22Rv1 (cell line): ENCODE measurements around the gene GP1BB.

Experiments used
- ZFX ChIP-seq: fragments of 450-650 bp; IDR thresholded peaks from 2 replicates; pipeline ENCODE4 v1.6.1; 2017; ENCODE audit warnings: antibody characterized with exemption, borderline replicate concordance
- TF ChIP-seq, protein P1 (sequence below): fragments of 450-650 bp; IDR thresholded peaks from 2 replicates; pipeline ENCODE4 v1.5.1; 2017; ENCODE audit warnings: mild to moderate bottlenecking

DNA sequence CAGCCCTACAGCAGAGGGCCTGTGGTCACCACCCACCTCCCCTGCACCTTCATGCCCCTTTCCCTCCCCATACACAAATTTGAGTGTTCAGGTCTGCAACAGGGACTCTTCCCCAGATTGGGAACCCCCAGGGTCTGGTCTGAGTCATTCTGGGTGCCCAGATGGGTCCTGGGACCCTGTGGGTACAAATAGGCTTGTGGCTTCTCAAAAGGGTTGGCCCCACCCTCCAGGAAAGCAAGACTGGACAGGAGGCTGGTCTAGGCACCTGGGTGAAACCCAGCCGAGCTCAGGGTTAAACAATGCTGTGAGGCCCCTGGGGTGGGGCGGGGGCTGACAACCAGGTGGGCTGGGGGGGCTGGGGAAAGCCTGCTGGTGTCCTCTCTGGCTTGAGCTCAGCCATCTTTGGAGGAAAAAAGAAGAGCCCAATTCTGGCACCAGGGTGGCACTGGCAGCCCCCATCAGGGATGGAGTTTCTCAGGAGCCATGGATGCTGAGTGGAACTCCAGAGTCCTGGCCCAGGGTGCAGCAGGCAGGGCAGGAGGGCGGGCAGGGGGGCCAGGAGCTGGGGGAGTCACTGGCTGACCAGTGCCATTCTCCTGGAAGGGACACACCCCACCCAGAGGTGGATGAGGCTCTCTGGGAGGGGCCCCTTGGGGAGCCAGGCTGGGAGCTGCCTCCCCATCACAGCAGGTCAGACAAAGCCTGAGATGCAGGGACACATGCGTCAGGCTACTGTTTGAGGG, 8.0 kb upstream of the GP1BB start:
- TF ChIP-seq ZFX = no peak
- TF ChIP-seq, protein P1, sequence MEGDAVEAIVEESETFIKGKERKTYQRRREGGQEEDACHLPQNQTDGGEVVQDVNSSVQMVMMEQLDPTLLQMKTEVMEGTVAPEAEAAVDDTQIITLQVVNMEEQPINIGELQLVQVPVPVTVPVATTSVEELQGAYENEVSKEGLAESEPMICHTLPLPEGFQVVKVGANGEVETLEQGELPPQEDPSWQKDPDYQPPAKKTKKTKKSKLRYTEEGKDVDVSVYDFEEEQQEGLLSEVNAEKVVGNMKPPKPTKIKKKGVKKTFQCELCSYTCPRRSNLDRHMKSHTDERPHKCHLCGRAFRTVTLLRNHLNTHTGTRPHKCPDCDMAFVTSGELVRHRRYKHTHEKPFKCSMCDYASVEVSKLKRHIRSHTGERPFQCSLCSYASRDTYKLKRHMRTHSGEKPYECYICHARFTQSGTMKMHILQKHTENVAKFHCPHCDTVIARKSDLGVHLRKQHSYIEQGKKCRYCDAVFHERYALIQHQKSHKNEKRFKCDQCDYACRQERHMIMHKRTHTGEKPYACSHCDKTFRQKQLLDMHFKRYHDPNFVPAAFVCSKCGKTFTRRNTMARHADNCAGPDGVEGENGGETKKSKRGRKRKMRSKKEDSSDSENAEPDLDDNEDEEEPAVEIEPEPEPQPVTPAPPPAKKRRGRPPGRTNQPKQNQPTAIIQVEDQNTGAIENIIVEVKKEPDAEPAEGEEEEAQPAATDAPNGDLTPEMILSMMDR = no peak
